Measurements from ENCODE around the gene SSH2. TPM values are rescaled to one million over a fixed set of nuclear protein-coding genes. Genes with fewer than 3 reads are reported as not detected.
A peak's percentile ranks its signal among the peaks of the same experiment; 100 is the strongest.

SSH2 gene
- total and polyA plus RNA-seq, 2 of the 13 experiments (the other 11 are each of a cell fraction or from before 2014, with no cell fraction given) = 6.0 to 6.4 TPM

DNA sequence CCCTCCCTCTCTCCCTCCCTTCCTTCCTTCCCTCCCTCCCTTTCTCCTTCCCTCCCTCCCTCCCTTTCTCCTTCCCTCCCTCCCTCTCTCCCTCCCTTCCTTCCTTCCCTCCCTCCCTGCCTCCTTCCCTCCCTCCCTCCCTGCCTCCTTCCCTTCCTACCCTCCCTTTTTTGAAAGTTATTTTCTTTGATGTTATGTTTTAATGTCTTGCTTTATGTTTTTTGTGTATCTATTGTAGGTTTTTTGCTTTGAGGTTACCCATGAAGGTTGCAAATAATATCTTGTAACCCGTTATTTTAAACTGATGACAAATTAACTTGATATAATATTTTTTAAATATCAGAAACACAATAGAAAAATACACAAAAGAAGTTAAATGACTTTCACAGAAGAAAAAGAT, 96.2 kb downstream of the SSH2 start:
- no peak overlapping the region for H3K27ac ChIP-seq (ENCODE audit: extremely low read length, insufficient read depth, low read length)
- POLR2A ChIA-PET = no interaction called here

More for the DNA sequence above, 96.2 kb downstream of the SSH2 start:
- Histone ChIP-seq H3K9me3 (ENCODE audit: low read length) (no peaks in the 10 kb centered on the region), H4K20me1 (ENCODE audit: insufficient read depth, low read length) (no peaks in the 10 kb centered on the region), H2AFZ (ENCODE audit: low read length) (no peak overlapping the region), H3K9ac (ENCODE audit: insufficient read depth, low read depth, low read length) (no peak overlapping the region), H3K4me3 (replicated peaks in 1 of 3; ENCODE audit: insufficient read depth in 1 of 3, low read depth in 2 of 3, low read length in 3 of 3) (no peak overlapping the region), H3K36me3 (replicated peaks in 1 of 2; ENCODE audit: control insufficient read depth in 1 of 2, insufficient read depth in 2 of 2, low read length in 2 of 2) (no peaks in the 10 kb centered on the region), H3K79me2 (ENCODE audit: insufficient read depth, low read length) (no peaks in the 10 kb centered on the region), H3K27me3 (ENCODE audit: control insufficient read depth in 1 of 2, insufficient read depth in 2 of 2, low read length in 2 of 2) (no peaks in the 10 kb centered on the region), H3K4me2 (ENCODE audit: low read depth, low read length) (no peak overlapping the region), H3K4me1 (ENCODE audit: insufficient read depth, low read length) (peaks cover 6% of the 10 kb centered on the region; the same call in 1 of the 2 replicates)
- intact Hi-C loops (cut with micrococcal nuclease; ENCODE audit: unreplicated experiment) (no loop called here), in situ Hi-C loops (cut with HindIII; ENCODE audit: extremely low pct_ligation_motif_present, low pct_unique_long_range_greater_than_20kb) (loop anchor here (10.0 kb wide), 1 partner anchor 61 kb away; no protein-coding TSS in a partner anchor)
- DNase-seq (ENCODE audit: low spot score) = no peak
- 86% methylated on average over 1 of the region's 1 CpG for WGBS (ENCODE audit: low lambda C conversion rate)
- BruUV-seq (replicated peaks) = no TSS peak
- CTCF ChIA-PET (ENCODE audit: low intra/inter-chr PET ratio, low total read pairs) = no interaction called here
- TF ChIP-seq HNRNPK (IDR thresholded peaks at IDR 0.05; ENCODE audit: low read depth, low read length, poor library complexity, severe bottlenecking) = peak; percentile 90
- TF ChIP-seq, protein P1, sequence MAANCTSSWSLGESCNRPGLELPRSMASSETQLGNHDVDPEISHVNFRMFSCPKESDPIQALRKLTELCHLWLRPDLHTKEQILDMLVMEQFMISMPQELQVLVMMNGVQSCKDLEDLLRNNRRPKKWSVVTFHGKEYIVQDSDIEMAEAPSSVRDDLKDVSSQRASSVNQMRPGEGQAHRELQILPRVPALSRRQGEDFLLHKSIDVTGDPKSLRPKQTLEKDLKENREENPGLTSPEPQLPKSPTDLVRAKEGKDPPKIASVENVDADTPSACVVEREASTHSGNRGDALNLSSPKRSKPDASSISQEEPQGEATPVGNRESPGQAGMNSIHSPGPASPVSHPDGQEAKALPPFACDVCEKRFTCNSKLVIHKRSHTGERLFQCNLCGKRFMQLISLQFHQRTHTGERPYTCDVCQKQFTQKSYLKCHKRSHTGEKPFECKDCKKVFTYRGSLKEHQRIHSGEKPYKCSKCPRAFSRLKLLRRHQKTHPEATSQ (CRISPR knock-in tag; IDR thresholded peaks at IDR 0.05; ENCODE audit: borderline replicate concordance) = no peak
- TF ChIP-seq RAD51 (IDR thresholded peaks at IDR 0.05; ENCODE audit: borderline replicate concordance) = no peak
- no peak for TF ChIP-seq NR3C1 (CRISPR knock-in tag; IDR thresholded peaks at IDR 0.05)
- no peak for TF ChIP-seq ZNF331 (CRISPR knock-in tag; IDR thresholded peaks at IDR 0.05)
- TF ChIP-seq ZNF10 (CRISPR knock-in tag; IDR thresholded peaks at IDR 0.05; ENCODE audit: borderline replicate concordance, low read depth) = no peak
- TF ChIP-seq, protein P2, sequence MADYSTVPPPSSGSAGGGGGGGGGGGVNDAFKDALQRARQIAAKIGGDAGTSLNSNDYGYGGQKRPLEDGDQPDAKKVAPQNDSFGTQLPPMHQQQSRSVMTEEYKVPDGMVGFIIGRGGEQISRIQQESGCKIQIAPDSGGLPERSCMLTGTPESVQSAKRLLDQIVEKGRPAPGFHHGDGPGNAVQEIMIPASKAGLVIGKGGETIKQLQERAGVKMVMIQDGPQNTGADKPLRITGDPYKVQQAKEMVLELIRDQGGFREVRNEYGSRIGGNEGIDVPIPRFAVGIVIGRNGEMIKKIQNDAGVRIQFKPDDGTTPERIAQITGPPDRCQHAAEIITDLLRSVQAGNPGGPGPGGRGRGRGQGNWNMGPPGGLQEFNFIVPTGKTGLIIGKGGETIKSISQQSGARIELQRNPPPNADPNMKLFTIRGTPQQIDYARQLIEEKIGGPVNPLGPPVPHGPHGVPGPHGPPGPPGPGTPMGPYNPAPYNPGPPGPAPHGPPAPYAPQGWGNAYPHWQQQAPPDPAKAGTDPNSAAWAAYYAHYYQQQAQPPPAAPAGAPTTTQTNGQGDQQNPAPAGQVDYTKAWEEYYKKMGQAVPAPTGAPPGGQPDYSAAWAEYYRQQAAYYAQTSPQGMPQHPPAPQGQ (CRISPR knock-in tag; IDR thresholded peaks at IDR 0.05; ENCODE audit: borderline replicate concordance) = no peak
- TF ChIP-seq, protein P3, sequence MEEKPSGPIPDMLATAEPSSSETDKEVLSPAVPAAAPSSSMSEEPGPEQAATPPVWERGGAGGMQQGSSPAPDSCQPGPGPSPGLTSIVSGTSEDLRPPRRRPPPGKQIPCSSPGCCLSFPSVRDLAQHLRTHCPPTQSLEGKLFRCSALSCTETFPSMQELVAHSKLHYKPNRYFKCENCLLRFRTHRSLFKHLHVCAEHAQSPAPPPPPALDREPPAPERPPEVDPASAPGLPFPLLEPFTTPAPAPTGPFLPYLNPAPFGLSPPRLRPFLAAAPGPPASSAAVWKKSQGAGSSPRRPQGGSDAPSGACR (CRISPR knock-in tag; IDR thresholded peaks at IDR 0.05) = no peak
- no peak for ATAC-seq
- FAIRE-seq = no peak

Measured in HepG2 (cell line).